NCI-H2196 treated with DMSO at 0.1 percent for 48 hours (cell line): ENCODE data around the gene ANKRD55.
"Not testable (repeated sequence)": the region's sequence is repeated elsewhere in the genome, so short reads cannot be mapped to it uniquely, and the experiment has no call there.

Experiments
- DNase-seq: peaks from one replicate; lab custom pipeline; 2025; ENCODE audit not compliant: unreplicated experiment; lab: John Stamatoyannopoulos, UW

ANKRD55 gene

DNA sequence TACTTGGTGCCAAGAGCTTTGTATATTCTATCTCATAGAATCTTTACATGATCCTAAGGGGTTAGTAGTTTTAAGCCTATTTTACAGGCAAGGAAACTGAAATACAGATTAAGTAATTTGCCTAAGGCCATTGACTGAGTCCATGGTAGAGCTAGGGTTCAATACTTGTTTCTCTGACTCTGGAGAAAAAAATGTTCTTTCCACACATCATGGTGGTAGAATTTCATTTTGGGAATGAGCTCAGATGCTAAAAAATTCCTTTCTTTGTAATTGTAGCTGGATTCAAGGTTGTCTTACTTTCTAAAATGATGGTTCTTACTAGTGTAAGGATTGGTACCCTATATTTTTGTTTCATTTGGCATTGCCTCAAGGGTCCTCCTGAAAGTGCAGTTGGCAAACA lies 86.0 kb downstream of the ANKRD55 start:
- DNase-seq = no peak

DNA sequence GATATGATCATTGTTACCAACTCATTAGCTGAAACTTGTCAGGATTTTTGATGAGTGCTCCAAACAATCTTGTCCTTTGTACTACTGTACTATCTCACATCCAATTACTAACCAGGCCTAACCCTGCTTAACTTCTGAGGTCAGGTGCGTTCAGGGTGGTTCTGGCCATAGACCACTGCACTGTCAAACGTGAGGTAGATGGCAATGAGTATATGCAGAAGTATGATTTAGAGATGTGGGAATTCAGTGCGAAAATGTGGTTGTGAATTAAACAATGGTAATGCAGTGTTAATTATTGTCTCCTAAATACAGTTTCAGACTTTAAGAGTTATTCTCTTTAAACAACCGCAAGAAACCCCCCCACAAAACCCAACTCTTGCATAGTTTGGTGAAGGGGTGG lies 86.5 kb downstream of the ANKRD55 start:
- DNase-seq = no peak

- DNase-seq = no peak
Measured at GRCh38 chr5:56145511-56145910, 87.6 kb downstream of the ANKRD55 start.

DNA sequence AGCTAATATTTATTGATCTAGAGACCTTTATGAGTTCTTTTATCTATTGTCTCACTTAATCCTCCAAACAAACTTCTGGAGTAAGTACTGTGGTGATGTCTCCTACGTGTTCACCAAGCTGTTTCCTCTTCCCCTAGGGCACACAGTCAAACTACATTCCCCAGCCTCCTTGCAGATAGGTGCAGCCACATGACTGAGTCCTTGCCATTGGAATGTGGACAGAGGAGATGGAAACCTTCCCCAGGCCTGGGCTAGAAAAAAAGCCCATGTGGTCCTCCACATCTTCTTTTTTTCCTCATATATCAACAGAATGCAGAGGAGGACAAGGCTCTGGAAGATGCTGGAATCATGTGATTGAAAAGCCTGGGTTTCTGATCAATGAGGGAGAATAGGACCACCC lies 88.0 kb downstream of the ANKRD55 start:
- DNase-seq = no peak

DNA sequence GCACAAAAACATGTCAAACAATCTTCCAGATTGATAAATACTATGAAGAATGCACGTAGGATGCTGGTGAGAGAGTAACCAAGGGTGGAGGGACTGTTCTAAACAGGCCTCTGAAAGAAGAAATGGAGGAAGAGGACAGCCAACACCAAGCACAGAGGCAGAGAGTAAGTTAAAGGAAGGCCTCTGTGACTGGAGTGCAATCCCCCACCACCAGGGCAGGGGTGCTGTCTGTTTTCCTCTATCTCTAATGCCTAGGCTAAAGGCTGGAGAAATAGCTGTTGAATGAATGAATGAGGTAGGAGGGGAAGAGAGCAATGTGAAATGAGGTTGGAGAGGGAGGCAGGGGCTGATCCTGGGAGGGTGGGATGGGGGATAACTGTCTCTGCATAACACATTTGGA lies 88.9 kb downstream of the ANKRD55 start:
- no peak for DNase-seq

GRCh38 chr5:56143373-56143714 lies 89.8 kb downstream of the ANKRD55 start:
- no peak for DNase-seq

DNA sequence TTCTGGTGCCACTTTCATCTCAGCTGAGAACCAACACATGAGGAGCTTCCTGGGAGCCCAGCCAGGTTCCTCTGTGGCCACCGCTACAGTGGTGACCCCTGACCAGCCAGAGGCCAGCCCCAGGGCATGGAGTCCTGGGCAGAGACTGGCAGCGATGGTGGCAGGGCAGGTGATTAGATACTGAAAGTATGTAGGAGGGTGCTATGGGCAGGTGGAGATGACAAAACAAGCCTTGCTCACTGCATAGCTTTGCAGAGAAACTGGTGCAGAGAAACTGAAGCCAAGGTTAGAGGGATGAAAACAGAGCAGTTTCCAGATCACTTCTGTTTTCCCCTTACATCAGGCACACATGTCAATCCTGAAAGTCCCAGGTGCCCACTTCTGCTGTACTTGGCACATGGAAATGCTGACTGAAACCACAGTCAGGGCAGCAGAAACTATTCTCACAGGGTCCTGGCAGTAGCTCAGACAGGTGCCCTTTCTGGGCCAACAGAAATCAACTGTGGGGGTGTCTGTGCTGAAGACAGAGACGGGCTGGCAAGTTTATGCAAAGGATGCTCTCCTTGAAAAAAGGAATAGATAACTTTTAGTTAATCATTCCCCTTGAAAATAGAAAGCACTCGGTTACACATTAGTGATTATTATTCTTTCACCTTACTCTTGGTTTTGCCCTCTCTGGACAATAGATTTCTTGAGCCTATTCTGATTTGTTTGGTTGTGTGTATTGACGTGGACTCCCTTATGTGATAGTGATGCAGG lies 90.3 kb downstream of the ANKRD55 start:
- DNase-seq = no peak

DNA sequence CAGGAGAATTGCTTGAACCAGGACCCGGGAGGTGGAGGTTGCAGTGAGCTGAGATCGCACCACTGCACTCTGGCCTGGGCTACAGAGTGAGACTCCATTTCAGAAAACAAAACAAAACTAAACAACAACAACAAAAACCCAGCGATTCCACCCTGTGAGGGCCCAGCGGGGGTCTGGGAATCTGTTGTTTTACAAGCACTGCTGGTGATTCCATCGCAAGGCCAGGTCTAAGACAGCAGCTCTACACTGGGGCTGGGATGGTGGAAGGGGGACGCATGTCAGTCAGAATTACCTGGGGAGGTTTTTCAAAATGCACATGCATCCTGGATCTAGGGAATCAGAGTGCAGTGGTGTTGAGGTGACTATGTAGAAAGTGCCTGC lies 90.9 kb downstream of the ANKRD55 start:
- DNase-seq = no peak

- no peak for DNase-seq
Measured at GRCh38 chr5:56140073-56140472, 93.1 kb downstream of the ANKRD55 start.

DNA sequence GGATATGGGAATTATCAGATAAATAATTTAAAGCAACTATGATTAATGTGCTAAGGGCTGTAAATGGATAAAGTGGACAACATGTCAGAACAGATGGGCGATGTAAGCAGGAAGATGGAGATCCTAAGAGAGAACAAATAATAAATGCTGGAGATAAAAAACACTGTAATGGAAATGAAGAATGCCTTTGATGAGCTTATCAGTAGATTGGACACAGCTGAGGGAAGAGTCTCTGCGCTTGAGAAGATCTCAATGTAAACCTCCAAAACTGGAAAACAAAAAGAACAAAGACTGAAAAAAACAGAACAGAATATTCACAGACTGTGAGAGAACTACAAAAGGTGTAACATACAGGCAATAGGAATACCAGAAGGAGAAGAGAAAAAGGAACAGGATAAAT lies 102.5 kb downstream of the ANKRD55 start:
- no peak for DNase-seq

DNA sequence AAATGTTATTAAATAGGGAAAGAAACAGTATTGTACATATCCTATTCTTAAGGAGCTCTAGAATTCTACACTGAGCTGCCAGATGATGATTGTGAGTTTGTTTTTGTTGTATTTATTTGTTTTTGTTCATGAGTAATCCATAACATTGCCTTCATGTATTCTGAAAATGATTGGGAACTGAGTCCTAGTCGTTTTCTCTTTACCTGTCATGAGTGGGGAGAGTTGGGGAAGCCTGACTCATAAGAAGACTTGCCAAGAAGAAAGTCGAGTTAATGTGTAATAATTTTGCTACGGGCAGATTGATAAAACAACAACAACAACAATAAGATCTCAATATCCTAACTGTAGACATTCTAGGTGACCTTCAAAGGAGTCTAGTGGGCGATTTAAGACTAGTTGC lies 103.8 kb downstream of the ANKRD55 start:
- DNase-seq = no peak

GRCh38 chr5:56128113-56128512 lies 105.0 kb downstream of the ANKRD55 start:
- DNase-seq = no peak

- no peak for DNase-seq
Measured at GRCh38 chr5:56126487-56127179, 106.5 kb downstream of the ANKRD55 start.

DNA sequence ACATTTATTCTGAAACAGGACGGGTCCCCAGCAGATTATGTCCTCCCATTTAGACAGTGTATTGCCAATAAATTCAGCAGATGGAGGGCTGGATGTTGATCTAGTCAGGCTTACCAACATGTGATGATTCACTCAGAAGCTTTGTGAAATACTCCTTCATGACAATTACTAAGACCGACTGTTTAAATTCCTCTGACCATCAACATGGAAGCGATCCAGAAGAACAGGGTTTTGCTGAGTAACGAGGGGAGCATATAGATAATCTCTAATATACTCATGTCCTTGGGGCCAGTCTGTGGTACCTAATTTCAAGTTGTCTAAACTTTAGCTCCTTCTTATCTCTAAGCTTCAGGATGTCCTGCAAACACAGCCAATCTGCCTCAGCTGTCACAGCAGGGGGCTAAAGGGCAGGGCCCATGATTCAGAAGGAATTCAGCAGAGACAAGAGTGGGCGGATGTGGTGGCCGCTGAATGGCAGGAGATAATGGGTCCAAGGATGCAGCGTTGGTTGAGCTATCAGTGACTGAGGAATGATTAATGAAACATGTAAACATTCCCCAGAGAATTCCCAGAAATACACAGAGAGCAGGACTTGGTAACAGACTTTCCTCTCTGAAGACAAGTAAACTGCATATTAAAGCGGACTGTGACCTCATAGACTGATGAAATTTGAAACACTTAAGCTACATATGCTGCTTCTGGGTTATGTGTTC lies 109.4 kb downstream of the ANKRD55 start:
- no peak for DNase-seq

- DNase-seq = not testable (repeated sequence)
Measured at GRCh38 chr5:56122360-56122985, 110.7 kb downstream of the ANKRD55 start.

GRCh38 chr5:56119050-56119449 lies 114.1 kb downstream of the ANKRD55 start:
- DNase-seq = no peak

- no peak for DNase-seq
Measured at GRCh38 chr5:56116599-56117141, 116.5 kb downstream of the ANKRD55 start.

DNA sequence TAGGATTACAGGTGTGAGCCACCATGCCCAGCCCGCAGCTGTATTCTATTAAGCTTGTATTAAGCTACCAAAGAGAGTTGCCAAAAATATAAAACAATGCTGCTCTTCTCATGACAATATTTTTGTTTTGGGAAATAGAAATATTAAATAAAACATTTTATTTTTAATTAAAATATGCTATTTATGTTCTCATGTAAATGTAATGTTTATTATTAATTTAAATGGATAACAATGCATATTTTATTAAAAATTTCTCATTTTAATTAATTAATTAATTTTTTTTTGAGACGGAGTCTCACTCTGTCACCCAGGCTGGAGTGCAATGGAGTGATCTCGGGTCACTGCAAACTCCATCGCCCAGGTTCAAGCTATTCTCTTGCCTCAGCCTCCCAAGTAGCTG lies 117.5 kb downstream of the ANKRD55 start:
- no peak for DNase-seq

DNA sequence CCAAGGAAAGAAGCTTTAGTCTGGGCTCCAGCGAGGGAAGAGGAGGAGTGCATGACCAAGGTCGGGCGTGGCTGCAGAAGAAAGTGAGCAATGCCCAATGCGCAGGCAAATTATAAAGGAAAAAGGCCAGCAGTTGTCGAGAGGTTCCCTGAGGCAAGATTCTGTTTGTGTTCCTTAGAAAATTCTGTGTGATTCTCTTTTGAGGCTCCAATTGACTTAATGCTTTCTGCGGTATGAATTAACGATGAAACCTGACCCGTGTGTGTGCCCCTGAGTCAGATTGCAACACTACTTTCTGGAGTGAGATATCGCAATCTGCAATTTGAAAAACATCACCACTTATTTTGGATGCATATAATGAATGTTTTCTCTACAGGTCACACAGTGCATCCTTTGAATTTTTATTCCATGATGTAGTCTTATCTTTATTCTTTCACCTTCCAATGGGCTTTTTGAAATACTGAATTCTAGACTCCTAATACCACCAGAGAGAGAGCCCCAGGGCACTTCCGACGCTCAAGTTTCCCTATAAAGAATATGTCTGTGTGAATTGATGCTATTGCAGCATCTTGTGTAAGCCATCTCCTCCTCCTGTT lies 120.5 kb downstream of the ANKRD55 start:
- DNase-seq = no peak

GRCh38 chr5:56111404-56111781 lies 121.7 kb downstream of the ANKRD55 start:
- DNase-seq = no peak
